HG03571 (cell line): ENCODE data around the gene ENOX1.
A peak's percentile ranks its signal among the peaks of the same experiment; 100 is the strongest.

Experiments
- ATAC-seq: cut with Tn5 transposase; IDR thresholded peaks from one replicate; pipeline ENCODE4 v1.9.1; 2021; ENCODE audit not compliant: unreplicated experiment

Gene ENOX1

GRCh38 chr13:43676320-43676719 lies 110.5 kb downstream of the ENOX1 start:
- ATAC-seq, result peak; percentile 80

GRCh38 chr13:43675577-43675976 lies 111.2 kb downstream of the ENOX1 start:
- ATAC-seq, result no peak

- no peak for ATAC-seq
Observed at GRCh38 chr13:43669964-43670363, 116.8 kb downstream of the ENOX1 start.

- ATAC-seq, result no peak
Observed at GRCh38 chr13:43669101-43669500, 117.7 kb downstream of the ENOX1 start.

GRCh38 chr13:43666403-43666802 lies 120.4 kb downstream of the ENOX1 start:
- ATAC-seq, result no peak

- no peak for ATAC-seq
Observed at GRCh38 chr13:43665388-43665787, 121.4 kb downstream of the ENOX1 start.

- ATAC-seq, result no peak
Observed at GRCh38 chr13:43664700-43665191, 122.0 kb downstream of the ENOX1 start.

- no peak for ATAC-seq
Observed at GRCh38 chr13:43663474-43664090, 123.2 kb downstream of the ENOX1 start.

GRCh38 chr13:43662976-43663375 lies 123.8 kb downstream of the ENOX1 start:
- no peak for ATAC-seq

GRCh38 chr13:43661161-43661830 lies 125.5 kb downstream of the ENOX1 start:
- ATAC-seq, result no peak

GRCh38 chr13:43657485-43657884 lies 129.3 kb downstream of the ENOX1 start:
- no peak for ATAC-seq

GRCh38 chr13:43653980-43654379 lies 132.8 kb downstream of the ENOX1 start:
- no peak for ATAC-seq

- no peak for ATAC-seq
Observed at GRCh38 chr13:43653395-43653794, 133.4 kb downstream of the ENOX1 start.

- no peak for ATAC-seq
Observed at GRCh38 chr13:43652760-43653159, 134.0 kb downstream of the ENOX1 start.

- no peak for ATAC-seq
Observed at GRCh38 chr13:43650882-43651281, 135.9 kb downstream of the ENOX1 start.

GRCh38 chr13:43648733-43649132 lies 138.0 kb downstream of the ENOX1 start:
- no peak for ATAC-seq

- ATAC-seq, result no peak
Observed at GRCh38 chr13:43647471-43647870, 139.3 kb downstream of the ENOX1 start.

GRCh38 chr13:43640476-43640875 lies 146.3 kb downstream of the ENOX1 start:
- no peak for ATAC-seq

GRCh38 chr13:43631106-43631505 lies 155.7 kb downstream of the ENOX1 start:
- no peak for ATAC-seq

- no peak for ATAC-seq
Observed at GRCh38 chr13:43629691-43630480, 156.9 kb downstream of the ENOX1 start.

GRCh38 chr13:43626994-43627393 lies 159.8 kb downstream of the ENOX1 start:
- no peak for ATAC-seq

- ATAC-seq, result no peak
Observed at GRCh38 chr13:43614063-43614462, 172.7 kb downstream of the ENOX1 start.
